Activated CD4-positive, alpha-beta T cell treated with anti-CD3 and anti-CD28 coated beads, Interleukin-2, amount 50 U/mL, for 24 hours (primary cell): ENCODE measurements around the gene GPR153.

Experiments used
- DNase-seq, 2 donors: peaks; one replicate each; pipeline ENCODE4 v3.0.0-alpha.2; 2020; ENCODE audit warnings: low read depth in 1 of 2, low spot score in 1 of 2

Gene GPR153

DNA sequence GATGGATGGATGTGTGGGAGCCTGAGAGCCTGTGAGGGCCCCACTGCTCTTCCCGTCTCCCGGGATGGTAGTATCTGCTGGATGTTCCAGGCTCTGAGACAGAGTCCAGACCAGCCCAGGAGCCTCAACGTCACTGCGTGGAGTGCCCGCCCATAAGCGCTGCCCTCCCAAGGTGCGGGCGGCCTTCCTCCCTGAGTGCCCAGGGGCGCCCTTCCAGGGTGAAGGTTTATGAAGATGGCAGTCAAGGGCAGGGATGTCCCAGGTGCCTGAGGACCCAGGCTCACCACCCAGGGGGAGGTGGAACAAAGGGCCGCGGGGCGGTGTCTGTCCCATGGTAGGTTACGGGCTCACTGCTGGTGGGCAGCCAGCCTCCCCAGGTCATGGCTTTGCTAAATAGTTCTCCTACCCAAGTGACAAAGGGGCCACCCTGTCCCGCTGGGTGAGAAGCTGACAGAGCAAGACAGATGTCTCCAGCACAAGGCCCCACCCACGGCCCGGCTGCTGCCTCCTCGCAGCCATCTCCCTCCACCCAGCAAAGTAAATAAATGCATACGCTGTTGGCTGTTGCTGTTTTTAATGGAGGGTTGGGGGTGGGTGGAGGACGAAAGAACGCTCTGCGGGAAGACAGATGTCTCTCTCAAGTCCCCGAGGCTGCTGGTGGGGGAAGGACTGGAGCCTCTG lies 9.0 kb upstream of the GPR153 start:
- no peak for DNase-seq

DNA sequence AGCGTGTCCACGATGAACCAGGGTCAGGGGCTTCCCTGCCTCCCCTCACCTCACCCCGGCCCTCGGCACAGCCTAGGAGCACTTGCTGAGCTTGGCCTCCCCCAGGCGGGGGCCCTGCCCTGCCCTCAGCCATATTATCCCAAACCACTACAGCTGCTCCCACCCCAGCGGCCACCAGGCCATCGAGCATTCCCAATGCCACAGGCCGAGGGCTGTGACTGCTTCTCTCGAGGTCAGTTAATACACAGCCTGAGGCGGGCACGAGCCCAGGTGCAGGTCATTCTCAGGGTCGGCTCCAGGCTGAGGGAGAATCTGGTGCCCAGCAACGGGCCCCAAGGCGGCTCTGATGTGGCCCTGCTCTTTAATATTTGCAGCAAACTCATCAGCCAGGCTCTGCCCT lies 8.4 kb upstream of the GPR153 start:
- no peak for DNase-seq

DNA sequence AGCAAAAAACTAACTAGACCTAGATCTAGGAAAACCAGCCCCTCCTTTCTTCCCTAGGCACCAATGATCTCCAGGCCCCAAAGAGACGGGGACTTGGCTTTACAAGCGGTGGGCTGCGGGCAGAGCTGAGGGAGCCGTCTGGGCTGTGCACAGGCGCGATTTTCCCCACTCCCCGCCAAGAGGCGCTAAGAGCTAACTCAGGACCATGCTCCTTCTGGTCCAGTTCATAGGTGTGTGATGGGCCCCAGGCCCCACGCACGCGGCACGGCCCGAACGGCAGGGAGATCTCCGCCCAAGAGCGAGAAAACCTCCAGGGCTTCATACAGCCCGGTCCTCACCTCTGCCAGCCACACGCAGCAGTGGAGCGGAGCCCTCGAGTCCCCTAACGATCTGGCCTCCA lies 7.5 kb upstream of the GPR153 start:
- DNase-seq: no peak

DNA sequence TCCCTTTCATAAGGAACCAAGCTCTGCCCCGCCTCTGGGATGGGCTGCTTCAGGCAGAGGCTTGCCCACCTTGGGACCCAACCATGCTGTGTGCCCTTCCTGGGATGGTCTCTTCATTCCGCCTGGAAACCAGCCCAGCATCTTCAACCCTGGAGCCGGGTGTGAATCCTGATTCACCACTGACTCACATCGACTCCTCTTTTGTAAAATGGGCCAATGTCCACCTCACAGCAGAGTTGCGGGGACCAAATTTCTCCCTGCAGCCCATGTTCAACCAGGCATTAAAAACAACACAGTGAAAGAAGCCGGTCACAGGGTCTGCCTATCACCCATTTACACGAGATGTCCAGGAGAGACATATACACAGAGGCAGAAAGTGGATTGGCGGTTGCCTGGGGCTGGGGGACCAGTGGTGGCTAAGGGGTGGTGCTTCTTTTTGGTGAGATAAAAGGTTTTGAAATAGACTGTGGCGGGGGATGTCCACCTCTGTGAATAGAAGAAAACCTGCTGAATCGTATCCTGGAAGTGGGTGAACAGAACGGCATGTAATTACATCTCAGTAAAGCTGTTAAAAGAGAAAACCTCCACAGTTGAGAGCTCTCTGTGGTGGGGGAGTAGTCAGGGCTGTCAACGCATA lies 6.9 kb upstream of the GPR153 start:
- DNase-seq: no peak

DNA sequence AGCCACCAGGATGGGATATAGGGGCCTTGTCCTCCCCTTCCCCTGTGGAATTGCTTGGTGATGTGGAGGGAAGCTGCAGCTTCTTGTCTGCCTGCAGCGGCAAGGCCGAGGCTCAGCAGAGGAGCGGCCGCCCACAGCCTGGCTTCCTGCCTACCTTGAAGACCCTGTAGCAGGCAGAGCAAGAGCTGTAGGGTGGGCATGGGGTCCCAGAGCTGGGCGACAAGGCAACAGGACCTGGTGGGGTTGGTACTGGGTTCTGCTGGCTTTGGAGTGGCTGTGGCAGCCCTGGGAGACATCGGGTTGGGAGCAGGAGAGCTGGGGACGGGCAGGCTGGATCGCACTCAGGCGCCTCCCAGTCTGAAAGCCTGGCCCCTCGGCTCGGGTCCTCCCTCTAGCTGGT lies 5.7 kb upstream of the GPR153 start:
- no peak for DNase-seq

- DNase-seq: no peak
Observed at GRCh38 chr1:6265151-6265550, 4.3 kb upstream of the GPR153 start.

- no peak for DNase-seq
Observed at GRCh38 chr1:6263716-6264115, 2.8 kb upstream of the GPR153 start.

DNA sequence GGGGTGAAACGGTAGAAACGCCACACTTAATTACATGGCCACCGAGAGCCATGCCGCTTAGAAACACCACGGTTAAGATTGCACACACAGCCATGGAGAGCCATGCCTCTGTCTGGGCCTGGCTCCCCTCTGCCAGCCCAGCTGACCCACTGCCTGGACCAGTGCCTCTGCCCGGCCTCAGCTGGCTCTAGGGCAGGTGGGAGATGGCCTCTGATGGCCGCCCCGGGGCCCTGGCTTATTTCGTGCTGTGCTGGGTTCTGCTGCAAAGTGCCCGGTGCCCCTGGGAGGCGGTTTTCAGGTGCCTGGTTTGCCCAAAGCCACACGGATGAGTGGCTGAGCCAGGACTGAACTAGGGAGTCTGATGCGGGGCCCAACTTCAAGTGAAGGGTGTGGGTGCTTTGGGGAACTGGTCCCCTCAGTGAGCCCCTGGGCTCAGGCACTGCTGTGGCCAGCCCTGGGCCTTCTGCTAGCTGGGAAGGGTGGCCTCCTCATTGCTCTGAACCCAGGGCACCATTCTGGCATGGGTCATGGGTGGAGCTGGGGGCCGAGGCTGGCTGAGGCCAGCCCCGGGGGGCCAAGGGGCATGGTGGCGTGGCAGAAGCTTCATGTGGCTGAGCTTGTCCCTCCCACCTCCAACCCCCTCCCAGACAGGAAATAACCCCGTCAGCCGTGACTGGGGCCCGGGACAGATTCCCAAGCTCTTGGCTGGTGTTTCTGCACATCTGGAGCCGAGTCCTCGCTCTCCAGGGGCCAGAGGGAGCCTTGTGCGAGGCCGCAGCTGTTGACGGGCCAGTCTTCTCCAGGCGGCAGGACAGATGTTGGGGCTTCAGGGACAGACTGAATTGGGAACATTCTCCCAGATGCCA lies 1.9 kb upstream of the GPR153 start:
- DNase-seq: no peak

DNA sequence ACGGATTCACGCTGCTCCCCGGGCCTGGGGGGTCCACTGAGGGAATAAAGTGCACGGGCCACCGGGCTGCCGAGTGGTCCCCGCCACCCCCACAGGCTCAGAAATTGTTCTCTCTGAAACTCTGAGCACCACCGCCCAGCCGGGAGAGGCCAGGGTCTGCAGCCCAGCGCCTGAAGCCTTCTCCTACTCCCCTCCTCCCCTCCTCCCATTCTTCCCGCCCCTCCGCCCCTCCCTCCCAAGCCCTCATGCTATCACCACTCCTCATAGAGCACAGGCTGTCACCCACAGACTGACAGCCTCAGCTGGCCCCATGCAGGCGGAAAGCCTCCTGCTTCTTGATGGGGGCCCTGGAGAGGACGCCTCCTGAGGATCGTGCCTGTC lies 707 bp upstream of the GPR153 start:
- no peak for DNase-seq

GRCh38 chr1:6260433-6260934 lies 414 bp downstream of the GPR153 start:
- no peak for DNase-seq

DNA sequence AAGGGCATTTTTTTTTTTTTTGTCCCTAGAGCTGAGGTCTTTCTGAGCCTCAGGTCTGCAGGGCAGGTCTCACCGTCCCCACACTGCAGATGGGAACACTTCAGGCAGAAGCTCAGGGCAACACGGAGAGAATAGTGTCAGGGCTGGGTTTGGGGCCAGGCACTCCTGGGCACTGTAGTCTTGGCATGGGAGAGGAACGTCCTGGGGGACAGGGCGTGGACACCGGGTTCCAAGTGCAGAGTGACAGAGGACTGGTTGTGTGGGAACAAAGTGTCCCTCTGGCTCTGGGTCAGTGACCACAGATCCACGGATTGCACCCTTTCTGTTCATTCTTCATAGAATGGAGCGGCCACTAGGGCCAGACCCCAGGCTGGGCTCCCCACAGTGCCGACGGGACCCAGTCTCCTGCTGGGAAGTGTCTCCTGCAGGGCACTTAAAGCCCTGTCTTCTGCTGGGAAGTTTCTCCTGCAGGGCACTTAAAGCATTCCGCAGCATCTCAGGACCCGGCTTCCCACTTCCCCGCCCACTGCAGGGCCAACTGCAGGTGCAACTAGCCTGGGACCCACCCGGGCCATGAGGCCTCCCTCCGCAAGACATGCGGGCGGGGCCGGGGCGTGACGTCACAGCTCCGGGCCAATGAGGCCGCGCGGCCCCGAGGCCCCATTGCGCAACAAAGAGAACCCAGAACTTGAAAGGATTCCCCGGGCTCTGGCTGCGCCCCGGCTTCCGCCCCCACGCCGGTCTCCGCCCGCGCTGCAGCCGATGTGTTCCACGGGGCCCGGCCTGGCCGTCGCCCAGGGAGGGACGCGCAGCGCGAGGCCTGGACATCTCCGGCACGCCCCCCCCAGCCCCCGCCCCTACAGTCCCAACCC lies 1.2 kb downstream of the GPR153 start:
- DNase-seq: peak; percentile 42 to 49

DNA sequence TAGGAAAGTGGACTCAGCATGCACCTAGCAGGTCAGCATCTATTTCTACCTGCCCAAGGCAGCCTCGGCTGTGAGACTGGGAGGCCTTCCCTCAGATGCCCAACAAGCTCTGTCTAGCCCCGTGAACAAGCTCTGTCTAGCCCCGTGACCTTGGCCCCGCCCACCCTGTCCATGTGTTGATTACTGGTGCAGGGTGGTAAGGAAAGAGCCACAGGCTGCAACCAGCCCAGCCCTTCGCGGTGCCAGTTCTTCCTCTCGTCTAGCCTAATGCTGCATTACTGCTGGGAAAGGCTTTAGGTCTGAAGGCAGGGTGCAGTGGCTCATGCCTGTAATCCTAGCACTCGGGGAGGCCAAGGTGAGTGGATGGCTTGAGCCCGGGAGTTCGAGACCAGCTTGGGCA lies 2.2 kb downstream of the GPR153 start:
- no peak for DNase-seq

GRCh38 chr1:6257541-6258069 lies 3.3 kb downstream of the GPR153 start:
- DNase-seq: no peak

DNA sequence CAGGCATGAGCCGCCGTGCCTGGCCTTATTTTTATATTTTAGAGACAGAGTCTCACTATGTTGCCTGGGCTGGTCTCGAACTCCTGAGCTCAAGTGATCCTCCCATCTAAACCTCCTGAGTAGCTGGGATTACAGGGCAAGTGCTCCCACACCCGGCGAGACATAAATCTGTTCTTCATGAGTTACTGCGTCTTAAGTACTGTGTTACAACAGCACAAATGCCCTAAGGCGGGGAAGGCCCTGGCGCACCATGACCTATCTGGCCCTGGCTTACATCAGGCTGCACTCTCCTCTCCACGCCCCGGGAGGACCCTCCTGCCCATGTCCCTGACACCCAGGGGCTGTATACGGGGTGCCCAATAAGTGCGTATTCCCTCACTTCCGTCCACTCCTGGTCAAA lies 4.3 kb downstream of the GPR153 start:
- DNase-seq: no peak

DNA sequence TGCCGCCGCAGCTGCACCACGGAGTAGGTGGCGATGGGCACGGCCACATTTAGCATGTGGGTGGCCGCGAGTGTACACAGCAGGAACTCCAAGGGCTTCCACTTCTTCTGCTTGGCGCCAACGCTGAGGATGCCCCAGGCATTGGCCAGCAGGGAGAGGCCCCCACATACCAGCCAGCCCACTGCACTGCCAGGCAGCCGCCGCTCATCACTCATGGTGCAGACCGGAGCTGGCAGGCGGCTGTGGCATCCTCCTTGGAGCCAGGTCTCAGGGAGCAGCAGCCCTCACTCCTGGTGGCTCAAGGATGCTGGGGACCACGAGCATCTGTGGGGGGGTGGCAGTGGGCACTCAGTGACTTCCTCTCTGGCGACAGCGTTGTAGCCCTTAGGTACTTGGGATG lies 6.2 kb downstream of the GPR153 start:
- no peak for DNase-seq

- DNase-seq: no peak
Observed at GRCh38 chr1:6253380-6253779, 7.5 kb downstream of the GPR153 start.

DNA sequence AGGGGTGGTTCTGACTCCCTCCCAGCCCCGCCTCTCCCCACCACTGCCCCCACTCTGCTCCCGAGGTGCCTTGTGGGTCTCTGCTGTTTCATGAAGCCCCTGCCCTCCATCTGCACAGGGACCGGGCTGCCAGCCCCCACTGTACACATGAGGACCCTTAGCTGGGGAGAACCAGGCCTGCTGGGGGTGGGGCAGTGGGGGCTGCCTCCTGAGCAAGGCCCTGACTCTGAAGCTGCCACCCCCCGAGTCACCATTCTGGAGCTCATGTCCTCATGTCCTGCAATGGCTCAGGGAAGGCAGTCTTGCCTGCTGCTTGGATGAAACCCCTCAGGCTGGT lies 8.6 kb downstream of the GPR153 start:
- DNase-seq: no peak

DNA sequence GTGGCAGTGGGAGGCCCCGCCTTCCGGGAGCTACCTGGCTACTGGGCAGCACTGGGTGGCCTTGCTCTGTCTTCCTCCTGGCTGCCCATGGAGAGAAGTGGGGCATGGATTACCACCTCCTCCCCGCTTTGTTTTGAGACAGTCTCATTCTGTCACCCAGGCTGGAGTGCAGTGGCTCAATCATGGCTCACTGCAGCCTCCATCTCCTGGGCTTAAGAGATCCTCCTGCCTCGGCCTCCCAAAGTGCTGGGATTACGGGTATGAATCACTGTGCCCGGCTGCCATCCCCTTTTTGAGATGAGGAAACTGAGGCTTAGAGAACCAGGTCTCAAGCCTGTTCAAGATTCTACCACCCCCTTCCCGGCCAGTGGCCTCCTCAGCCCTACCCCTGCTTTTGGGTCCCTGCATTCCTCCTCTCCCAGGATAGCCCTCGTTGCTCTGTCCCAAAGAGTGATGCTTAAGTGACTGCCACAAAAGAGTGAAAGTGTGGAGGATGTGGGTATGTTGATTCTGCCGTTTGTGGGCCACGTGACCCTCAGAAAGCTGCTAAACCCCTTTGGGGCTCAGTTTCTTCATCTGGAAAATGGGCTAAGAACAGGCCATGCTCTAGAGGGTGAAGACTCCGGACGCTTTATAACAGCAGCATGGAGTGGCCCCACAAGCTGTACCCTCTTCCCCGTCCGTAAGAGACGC lies 9.1 kb downstream of the GPR153 start:
- no peak for DNase-seq

- no peak for DNase-seq
Observed at GRCh38 chr1:6251233-6251632, 9.7 kb downstream of the GPR153 start.
